Activated CD4-positive, CD25-positive, alpha-beta regulatory T cell treated with anti-CD3 and anti-CD28 coated beads, Interleukin-2, amount 50 U/mL, for 16 hours (primary cell): ENCODE measurements around the gene ANKLE1.
A peak's percentile ranks its signal among the peaks of the same experiment; 100 is the strongest.
"Not testable (repeated sequence)": the region's sequence is repeated elsewhere in the genome, so short reads cannot be mapped to it uniquely, and the experiment has no call there.

ENCODE experiments used
- DNase-seq: peaks from one replicate; pipeline ENCODE4 v3.0.0-alpha.2; 2020; ENCODE audit warnings: low read depth, low spot score

The ANKLE1 gene

DNA sequence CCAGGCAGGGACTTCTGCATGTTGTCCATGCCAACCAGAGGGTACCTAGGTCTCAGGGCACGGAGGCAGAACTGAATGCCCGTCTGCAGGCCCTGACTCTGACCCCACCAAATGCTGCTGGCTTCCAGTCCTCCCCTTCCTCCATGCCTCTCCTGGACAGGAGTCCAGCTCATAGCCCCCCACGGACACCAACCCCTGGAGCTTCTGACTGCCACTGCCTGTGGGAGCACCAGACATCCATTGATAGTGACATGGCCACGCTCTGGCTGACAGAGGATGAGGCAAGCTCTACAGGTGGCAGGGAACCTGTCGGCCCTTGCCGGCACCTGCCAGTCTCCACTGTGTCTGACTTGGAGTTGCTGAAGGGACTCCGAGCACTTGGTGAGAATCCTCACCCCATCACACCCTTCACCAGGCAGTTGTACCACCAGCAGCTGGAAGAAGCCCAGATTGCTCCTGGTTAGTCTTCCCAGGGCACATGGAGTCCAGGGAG is 1.8 kb downstream of the ANKLE1 start:
- no peak for DNase-seq

DNA sequence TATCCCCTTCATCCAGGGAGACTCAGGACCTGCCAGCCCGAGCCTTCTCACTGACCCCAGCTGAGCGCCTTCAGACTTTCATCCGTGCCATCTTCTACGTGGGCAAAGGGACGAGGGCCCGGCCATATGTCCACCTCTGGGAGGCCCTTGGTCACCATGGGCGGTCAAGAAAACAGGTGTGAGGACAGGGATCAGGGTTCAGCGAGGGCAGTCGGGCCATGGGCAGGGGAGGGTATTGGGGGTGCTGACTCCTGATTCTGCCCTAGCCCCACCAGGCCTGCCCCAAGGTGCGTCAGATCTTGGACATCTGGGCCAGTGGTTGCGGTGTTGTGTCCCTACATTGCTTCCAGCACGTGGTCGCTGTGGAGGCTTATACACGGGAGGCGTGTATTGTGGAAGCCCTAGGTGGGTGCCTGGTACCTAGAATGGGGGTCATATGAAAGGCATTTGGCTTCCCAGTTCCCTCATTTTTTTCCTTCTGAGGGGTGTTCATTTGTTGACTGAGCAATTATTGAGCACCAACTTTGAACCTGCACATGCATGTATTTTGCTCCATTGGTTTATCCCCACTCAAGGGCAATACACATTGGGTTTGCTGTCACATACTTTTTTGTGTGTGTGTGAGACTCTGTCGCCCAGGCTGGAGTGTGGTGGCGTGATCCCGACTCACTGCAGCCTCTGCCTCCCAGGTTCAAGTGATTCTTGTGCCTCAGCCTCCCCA is 3.9 kb downstream of the ANKLE1 start:
- DNase-seq, result no peak

DNA sequence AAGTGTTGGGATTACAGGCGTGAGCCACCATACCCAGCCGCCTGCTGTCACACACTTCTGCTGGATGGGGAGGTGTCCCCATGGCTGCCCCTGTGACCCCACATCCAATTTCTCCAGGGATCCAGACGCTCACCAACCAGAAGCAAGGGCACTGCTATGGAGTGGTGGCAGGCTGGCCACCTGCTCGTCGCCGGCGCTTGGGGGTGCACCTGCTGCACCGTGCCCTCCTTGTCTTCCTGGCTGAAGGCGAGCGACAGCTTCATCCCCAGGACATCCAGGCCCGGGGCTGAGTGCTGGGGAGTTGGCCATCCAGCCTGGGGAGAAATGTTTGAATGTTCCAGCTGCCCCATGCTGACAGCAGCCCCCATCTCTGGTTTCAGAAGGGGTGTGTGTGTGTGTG is 4.6 kb downstream of the ANKLE1 start:
- DNase-seq, result no peak

DNA sequence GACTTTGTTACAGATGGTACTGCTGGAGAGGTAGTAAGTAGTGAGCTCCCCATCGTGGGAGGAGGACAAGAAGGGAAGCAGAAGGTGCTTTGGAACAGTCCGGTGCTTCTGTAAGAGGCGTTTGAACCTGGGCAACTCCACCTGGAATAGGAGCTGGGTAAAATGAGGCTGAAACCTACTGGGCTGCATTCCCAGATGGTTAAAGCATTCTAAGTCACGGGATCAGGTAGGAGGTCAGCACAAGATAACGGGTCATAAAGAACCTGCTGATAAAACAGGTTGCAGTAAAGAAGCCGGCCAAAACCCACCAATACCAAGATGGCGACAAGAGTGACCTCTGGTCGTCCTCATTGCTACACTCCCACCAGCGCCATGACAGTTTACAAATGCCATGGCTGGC is 5.1 kb downstream of the ANKLE1 start:
- no peak for DNase-seq

DNA sequence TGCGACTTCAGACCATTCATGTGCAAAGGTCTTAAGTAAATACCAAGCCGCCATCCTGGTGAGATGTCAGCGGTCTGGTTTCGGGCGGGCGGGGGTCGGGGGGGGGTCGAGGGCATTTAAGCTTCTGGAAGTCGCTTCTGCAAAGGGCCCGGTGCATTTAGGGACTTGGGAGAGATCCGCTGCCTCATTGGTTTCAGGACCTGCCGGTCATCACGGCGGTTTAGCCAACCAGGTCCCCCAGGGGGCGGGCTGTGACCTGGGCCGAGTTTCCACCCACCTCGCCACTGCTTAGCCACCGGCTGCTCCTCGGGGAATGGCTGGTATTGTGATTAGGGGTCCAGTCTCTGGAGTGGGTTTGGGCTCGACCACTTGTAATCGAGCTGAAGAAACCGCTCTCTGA is 7.8 kb downstream of the ANKLE1 start:
- no peak for DNase-seq

DNA sequence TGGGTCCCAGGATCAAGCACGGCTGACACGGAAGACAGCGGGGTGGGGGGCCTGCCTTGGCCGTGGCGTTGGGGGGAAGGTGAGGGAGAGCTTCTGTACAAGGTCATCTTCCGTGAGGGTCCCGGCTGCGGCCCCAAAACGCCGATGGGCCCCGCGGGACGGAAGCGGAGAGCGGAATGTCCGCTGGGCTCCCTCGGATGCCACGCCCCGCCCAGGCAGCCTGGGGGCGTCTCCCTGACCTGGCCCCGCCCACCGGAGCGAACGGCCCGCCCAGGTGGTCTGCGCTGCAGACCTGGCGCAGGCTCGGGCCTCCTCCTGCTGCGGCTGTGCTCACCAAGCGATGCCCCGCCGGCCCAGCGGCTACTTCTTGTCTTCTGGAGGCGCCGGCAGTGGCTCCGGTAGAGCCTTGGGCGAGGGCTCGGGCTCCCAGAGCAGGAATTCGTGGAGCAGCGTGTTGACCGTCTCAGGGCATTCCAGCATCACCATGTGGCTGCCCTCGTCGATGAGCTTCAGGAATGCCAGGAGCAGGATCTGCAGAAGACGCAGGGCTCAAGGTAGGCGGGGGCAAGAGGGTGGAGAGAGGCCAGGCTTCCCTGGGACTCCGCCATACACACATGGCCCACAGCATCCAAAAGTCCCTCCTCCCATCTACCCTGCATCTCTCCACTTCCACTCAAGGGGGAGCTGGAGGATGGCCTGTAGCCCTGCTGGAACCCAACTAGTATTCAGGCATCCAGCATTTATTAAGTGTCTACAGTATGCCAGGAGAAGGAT is 10.8 kb downstream of the ANKLE1 start:
- peak; percentile 42 for DNase-seq

DNA sequence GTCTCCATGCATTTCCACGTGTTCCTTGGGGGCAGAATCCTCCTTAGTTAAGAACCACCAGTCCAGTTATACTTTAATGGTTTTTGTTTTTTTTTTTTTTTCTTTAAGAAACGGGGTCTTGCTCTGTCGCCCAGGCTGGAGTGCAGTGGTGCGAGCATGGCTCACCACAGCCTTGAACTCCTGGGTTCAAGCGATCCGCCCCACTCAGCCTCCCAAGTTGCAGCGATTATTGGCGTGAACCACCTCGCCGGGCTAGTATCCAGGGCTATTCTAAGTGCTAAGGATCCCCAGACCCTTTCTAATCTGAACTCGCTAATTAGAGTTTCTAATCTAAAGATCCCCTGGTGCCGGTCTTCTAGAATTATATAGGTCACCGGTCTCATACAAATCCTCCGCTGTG is 11.9 kb downstream of the ANKLE1 start:
- DNase-seq, result no peak

DNA sequence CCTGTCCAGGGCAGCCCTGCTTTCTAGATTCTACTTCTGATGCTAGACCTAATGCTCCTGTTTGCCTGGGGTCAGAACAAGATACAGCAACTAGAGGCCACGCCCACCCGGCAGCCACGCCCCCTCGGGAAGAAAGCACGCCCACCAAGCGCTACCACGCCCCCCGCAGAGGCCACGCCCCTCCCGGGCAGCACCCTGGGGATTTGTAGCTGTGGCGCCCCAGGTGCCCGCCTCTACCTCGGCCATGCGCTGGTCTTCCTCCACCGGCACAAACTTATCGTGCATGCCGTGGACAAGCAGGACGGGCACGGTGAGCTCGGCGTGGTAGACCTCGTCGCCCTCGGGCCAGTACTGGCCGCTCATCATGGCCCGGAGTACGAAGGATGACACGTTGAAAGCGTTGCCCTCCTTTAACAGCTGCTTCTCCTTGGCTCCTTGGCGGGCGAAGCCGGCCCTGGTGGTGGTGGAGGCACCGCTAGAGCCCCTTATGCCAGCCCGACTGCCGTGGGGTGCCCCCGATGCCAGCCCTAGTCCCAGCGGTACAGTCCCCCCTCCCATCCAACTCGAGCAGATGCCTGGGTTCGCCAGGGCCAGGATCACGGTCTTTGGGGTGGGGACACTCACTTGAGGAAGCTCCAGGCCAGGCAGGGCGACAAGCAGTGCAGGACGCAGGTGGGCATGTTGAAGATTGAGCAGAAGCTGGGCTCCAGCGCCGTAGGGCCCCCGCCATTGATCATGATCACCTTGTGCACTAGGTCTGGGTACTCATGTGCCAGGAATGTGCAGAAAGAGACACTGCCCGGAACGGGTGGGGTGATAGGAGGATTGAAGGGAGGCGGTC is 12.6 kb downstream of the ANKLE1 start:
- no peak for DNase-seq

DNA sequence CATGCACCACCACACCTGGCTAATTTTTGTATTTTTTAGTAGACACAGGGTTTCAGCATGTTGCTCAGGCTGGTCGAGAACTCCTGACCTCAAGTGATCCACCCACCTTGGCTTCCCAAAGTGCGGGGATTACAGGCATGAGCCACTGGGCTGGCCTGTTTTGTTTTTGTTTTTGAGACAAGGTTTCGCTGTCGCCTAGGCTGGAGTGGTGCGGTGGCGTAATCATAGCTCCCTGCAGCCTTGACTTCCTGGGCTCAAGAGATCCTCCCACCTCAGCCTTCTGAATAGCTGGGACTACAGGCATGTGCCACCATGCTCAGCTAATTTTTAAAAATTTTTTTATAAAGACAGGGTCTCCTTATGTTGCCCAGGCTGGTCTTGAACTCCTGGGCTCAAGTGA is 13.8 kb downstream of the ANKLE1 start:
- not testable (repeated sequence) for DNase-seq

DNA sequence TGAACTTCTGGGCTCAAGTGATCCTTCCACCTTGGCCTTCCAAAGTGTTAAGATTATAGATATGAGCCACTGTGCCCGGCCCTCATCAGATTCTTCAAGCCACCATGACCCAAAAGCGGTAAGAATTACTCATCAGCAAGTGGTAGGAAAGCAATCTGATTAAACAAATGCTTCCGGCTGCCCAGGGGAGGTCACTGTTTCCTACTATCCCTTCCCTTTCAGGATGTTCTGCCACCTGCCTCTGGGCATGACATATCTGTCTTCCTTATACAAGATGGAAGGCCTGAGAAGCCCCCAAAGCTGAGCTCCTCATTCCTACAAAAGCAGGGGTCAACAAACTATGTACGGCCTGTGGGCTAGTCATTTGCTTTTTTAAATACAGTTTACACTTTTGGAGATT is 14.6 kb downstream of the ANKLE1 start:
- no peak for DNase-seq

DNA sequence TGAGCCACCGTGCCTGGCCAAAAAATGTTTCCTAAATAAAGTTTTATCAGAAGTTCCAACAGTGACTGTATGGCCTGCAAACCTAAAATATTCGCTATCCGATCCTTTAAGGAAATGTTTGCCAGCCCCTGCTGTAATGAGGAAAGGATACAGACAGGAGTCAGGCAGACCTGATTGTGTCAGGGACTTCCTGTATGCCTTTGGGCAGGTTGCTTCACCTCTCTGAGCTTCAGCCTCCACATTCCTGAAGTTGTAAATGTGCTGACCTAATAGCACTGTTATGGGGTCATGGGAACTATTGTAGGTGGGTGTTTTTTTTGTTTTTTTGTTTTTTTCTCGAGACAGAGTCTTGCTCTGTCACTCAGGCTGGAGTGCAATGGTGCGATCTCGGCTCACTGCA is 15.3 kb downstream of the ANKLE1 start:
- no peak for DNase-seq

DNA sequence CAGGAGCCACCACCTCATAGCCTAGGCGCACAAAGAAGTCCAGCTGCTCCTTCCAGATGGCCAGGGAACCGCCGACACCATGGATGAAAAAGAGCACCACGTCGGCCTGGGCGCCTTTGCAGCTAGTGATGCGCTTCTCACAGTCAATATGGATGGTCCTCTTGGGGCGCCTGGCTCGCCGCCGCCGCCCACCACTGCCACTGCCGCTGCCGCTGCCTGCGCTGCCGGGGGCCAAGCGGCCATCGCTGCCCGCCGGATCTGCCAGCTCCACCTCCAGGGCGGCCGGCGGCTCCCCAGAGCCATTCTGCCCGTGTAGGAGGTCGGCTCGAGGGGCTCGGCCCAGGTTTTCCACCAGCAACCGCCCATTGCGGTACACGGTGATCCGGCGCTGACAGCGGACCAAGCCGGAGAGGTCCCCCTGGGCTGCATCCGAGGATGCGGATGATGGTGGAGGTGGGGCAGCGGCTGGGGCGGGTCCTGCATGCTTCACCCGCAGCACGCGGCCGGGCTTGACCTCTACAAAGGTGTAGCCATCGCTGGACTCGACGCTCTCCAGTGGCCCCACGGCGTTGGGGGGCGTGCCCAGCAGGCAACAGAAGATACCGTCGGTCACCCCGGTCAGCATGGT is 19.4 kb downstream of the ANKLE1 start:
- no peak for DNase-seq

DNA sequence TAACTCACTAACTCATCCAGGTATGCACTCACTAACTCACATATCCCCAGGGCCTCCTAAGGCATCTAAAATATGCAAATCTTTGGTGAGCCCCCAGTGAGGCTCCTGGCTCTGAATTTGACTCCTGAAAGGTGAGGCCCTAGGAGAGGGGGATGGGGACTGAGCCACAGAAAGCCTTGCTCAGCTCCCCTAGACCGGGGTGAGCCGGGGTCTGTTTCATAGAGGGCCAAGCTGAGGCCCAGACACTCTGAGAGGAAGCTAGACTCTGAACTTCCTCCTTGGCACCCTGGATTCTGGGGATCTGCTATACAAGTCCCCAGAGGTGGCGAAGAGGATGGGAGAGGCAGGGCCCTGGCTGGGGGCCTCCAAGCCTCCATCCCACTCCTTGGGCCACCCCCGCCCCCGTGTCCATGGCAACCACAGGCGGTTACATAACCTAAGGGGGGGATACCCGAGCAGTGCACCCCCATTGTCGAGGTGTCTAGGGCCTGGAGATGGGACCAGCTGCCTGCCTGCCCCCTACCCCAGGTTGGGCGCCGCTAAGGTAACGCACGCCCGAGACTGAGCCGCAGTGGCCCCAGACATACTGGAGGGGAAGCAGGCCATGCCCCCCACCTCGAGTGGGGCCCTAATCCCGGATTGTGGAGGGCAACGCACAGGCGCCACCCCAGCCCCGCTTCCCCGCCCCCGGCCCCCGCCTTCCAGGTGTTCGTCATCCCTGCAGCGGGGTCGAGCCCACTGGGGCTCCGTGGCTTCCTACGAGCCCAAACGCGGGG is 20.9 kb downstream of the ANKLE1 start:
- no peak for DNase-seq

DNA sequence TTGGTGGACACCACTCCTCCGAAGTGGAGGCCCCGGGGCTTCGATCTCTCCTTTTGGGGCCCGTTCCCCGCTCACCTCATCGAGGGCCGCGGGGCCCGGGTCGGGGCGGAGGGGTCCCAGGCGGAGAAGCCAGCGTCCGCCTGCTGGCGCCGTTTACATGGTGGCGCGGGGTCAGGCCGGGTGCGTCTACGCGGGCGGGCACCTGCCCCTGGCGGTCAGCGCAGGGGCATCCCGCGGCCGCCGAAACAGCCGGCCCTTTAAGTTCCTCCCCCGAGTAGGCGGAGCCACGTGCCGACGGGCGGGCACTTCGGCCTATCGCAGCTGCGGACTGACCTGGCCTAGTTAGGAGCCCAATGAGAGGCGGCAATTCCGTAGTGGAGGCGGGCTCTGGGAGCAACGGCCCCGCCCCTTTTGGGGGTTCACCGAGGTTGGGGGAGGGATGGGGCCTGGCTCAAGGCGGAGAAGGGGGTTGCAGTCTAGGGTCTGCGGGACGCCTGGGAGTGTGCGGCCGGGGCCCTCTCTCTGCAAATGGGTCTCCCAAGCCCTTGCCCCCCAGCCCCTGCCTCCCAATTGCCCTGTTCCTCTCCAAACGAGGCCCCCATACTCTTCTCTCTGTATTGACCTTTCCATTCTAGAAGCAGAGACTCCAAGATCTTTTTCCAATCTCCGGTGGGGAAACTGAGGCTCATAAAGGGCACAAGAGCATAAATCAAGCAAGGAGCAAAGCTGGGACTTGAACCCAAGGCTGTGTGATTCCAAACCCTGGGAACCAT is 21.7 kb downstream of the ANKLE1 start, which contains the start of gene ABHD8:
ABHD8 (minus strand) TSS at position 259 of the 773 bp plus-strand sequence. CDS start 1,809 bp downstream, outside the sequence.
- peak; percentile 81 for DNase-seq

DNA sequence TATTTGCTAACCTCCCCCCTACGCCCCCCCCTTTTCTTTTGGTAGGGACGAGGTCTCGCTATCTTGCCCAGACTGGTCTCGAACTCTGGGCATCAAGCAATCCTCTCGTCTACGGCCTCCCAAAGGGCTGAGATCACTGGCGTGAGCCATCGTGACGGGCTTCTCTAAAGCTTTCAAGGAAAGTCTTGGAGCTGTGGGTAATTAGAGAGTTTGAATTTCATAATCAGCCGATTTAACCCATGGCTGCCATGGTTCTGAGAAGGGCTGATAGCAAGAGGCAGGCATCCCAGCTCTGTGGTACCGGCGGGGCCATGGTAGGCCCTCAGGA is 22.2 kb downstream of the ANKLE1 start:
- DNase-seq, result no peak

DNA sequence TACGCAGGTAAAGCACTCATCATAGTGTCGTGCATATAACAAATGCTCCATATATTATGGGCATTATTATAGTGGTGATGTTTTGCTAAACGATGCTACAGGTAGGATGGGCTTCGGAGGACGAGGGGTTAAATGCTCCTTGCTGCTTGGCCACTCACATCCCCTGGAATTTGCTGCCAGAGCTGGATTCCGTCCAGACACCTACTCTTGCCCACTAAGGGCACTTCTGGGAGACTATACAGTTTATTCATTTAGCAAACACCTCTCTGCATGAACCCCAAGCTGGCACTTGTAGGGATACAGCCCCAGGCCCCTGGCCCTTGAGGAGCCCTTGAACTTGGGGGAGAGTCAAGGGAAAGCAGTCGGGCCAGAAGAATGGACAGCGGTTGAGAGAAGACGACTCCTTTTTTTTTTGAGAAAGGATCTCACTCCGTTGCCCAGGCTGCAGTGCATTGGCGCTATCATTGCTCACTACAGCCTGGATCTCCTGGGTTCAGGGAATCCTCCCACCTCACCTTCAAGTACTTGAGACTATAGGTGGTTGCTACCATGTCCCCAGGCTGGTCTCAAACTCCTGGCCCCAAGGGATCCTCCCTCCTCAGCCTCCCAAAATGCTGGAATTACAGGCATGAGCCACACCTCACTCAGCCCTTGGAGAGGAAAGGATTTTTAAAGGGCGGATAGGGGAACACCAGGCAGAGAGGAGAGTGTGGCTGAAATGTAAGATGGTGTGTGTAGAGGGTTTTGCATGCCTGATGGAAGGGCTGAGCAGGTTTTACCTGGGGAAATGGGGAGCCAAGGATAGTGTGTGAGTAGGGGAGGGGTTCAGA is 22.9 kb downstream of the ANKLE1 start:
- no peak for DNase-seq

DNA sequence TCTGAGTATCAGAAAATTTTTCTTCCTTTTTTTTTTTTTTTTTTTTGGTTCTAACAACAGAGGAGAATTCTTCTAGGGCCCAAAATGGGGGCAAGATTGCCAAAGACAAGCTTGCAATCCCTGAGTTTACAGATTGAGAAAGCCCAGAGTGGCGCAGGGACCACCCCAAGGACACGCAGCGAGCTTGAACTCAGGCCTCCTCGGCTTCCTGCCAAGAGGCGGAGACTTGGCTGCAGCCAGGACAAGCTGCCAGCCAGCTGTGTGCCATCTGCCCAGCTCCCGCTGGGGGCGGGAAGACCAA is 23.5 kb downstream of the ANKLE1 start:
- no peak for DNase-seq

DNA sequence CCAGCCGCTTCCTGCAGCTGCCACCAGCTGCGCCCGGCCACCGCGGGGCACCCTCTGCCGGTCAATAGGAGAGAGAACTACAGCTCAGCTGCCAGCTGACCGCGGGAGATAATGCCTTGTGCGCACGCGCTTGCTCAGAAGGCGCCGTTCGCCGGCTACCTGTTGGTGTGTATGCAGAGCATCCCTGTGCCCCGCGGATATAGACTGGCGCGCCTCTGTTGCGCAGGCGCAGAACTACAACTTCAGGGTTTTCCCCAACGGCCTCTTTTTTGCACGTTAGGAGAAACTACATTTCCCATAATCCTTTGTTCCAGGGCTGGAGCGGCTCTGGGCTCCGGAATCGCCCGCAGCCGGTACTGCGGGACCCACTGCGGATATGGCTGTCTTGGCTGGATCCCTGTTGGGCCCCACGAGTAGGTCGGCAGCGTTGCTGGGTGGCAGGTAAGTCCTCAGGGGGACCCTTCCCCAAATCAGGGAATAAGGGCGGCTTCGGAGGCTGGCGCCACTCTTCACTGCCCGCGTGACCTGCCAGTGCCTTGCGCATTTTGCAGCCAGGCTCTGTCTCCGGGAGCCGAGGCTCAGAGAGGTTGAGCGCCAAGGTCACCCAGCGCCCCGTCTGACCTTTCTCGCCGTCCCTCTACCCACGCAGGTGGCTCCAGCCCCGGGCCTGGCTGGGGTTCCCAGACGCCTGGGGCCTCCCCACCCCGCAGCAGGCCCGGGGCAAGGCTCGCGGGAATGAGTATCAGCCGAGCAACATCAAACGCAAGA is 24.0 kb downstream of the ANKLE1 start, which contains the start of gene MRPL34:
MRPL34 (plus strand) TSS at position 356 of the 768 bp plus-strand sequence; CDS start at position 377, 21 bp downstream.
- peak; percentile 90 for DNase-seq
